GM23338 (cell line): ENCODE measurements around the gene SRPX.

Experiments
- CREB1 ChIP-seq: fragments of 250-450 bp; sonication (Bioruptor Pico); IDR thresholded peaks from 2 replicates; pipeline ENCODE4 v1.5.0; 2020; ENCODE audit warnings: low read depth, mild to moderate bottlenecking, moderate library complexity
- CTCF ChIP-seq, 2 experiments: fragments of 200-600 bp in 1 of 2; sonication (generic) in 1 of 2; conservative IDR thresholded peaks; 2 replicates each; pipeline versions ENCODE4 v1.5.1 to v1.6.1; 2016 to 2017; ENCODE audit warnings: antibody characterized with exemption in 2 of 2, low read depth in 2 of 2, mild to moderate bottlenecking in 2 of 2, moderate library complexity in 1 of 2
- EZH2 ChIP-seq: fragments of 200-600 bp; sonication (generic); IDR thresholded peaks from one replicate; pipeline ENCODE4 v1.8.0; 2017; ENCODE audit warnings: antibody characterized with exemption, mild to moderate bottlenecking, low read depth; ENCODE audit not compliant: unreplicated experiment
- EZH2phosphoT487 ChIP-seq: fragments of 200-600 bp; sonication (generic); IDR thresholded peaks from one replicate; pipeline ENCODE4 v1.8.1; 2018; ENCODE audit warnings: antibody characterized with exemption; ENCODE audit not compliant: unreplicated experiment
- JUNB ChIP-seq: IDR thresholded peaks from one replicate; pipeline ENCODE4 v1.6.1; 2016; ENCODE audit warnings: antibody characterized with exemption; ENCODE audit not compliant: unreplicated experiment
- NANOG ChIP-seq: IDR thresholded peaks from 2 replicates; pipeline ENCODE4 v1.6.1; 2016; ENCODE audit warnings: antibody characterized with exemption, borderline replicate concordance
- POLR2AphosphoS5 ChIP-seq: IDR thresholded peaks from 2 replicates; pipeline ENCODE4 v1.6.1; 2016; ENCODE audit warnings: antibody characterized with exemption, low read depth
- REST ChIP-seq: IDR thresholded peaks from one replicate; pipeline ENCODE4 v1.6.1; 2018; ENCODE audit warnings: antibody characterized with exemption; ENCODE audit not compliant: unreplicated experiment
- ZNF114 ChIP-seq: fragments of 250-450 bp; sonication (Bioruptor Pico); IDR thresholded peaks from 2 replicates; pipeline ENCODE4 v1.5.0; 2020; ENCODE audit warnings: mild to moderate bottlenecking, moderate library complexity
- ZNF331 ChIP-seq: fragments of 250-450 bp; sonication (Bioruptor Pico); IDR thresholded peaks from 2 replicates; pipeline ENCODE4 v1.5.0; 2020; ENCODE audit warnings: low read depth, mild to moderate bottlenecking, moderate library complexity

DNA sequence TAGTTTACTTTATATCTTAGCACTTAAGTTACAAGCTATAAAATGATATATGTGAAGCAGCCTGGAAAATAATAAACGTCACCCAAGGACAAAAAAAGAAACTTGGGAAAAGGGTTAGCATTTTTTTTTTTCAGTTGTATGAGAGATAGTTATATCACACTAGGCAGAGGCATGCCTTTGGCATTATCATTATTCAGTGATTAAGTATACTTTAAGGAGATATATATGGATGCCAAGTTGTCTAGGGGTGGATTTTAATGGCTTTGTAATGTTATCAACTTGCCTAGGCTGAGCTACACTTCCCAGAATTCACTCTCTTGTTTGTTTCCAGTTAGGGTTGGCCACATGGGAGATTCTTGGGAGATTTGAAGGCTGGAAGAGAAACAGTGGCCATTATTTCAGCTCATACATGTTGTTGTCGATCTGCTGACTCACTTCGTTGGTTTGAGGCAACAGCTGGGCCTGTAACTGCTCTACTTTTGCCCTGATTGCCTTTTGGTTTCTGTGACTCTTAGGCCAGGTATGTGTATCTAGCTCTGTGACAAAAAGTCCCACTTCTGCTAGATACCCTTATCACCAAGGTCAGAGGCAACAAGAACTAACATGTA, 11.5 kb upstream of the SRPX start:
- no peak for TF ChIP-seq NANOG
- TF ChIP-seq CREB1 (CRISPR knock-in tag) = no peak
- no peak for TF ChIP-seq CTCF (conservative IDR thresholded peaks at IDR 0.05; ENCODE audit: low read depth in 2 of 2)
- TF ChIP-seq ZNF114 (CRISPR knock-in tag) = no peak
- TF ChIP-seq EZH2 = no peak
- TF ChIP-seq EZH2phosphoT487 = no peak
- no peak for TF ChIP-seq REST
- TF ChIP-seq POLR2AphosphoS5 = no peak
- no peak for TF ChIP-seq ZNF331 (CRISPR knock-in tag)
- no peak for TF ChIP-seq JUNB
